H1 (cell line): ENCODE data around the gene FBXW8. TPM values are rescaled to one million over a fixed set of nuclear protein-coding genes. Genes with fewer than 3 reads are reported as not detected.

Source experiments
- CTCF ChIA-PET: fragments of 300-600 bp; sonication (Branson Sonifier 250); formaldehyde crosslinking; loops from one replicate; lab custom pipeline; 2021; ENCODE audit not compliant: partially characterized antibody; lab: Charles Lee
- POLR2A ChIA-PET: fragments of 300-600 bp; sonication (Branson Sonifier 250); formaldehyde crosslinking; loops from one replicate; lab custom pipeline; 2021; ENCODE audit warnings: inconsistent platforms; ENCODE audit not compliant: partially characterized antibody; lab: Charles Lee
- DNase-seq, 2 experiments: peaks; one replicate each; pipeline versions ENCODE4 v3.0.0 to v3.0.0-alpha.2; 2010 to 2022; ENCODE audit warnings: low spot score in 2 of 2, low read depth in 1 of 2, mixed read lengths in 1 of 2
- FAIRE-seq: peaks from 2 replicates; lab custom pipeline; 2011; peaks lifted over from hg19 to GRCh38; lab: Jason Lieb, UNC
- H2AFZ ChIP-seq: 2 replicates; pipeline ENCODE4 v1.8.1; 2012; ENCODE audit warnings: low read length, inconsistent platforms
- H2AK5ac ChIP-seq: 2 replicates; pipeline ENCODE4 v1.6.1; 2013; ENCODE audit warnings: low read depth, low read length
- H2BK120ac ChIP-seq: replicated peaks from 2 replicates; pipeline ENCODE3; 2013; ENCODE audit warnings: low read depth, low read length, inconsistent platforms
- H2BK12ac ChIP-seq: 2 replicates; pipeline ENCODE4 v1.6.1; 2013; ENCODE audit warnings: low read depth, low read length
- H2BK15ac ChIP-seq: 2 replicates; pipeline ENCODE4 v1.6.1; 2013; ENCODE audit warnings: low read length
- H2BK20ac ChIP-seq: 2 replicates; pipeline ENCODE4 v1.6.1; 2013; ENCODE audit warnings: low read length
- H2BK5ac ChIP-seq: 2 replicates; pipeline ENCODE4 v1.6.1; 2013; ENCODE audit warnings: low read depth, low read length
- H3K14ac ChIP-seq: 2 replicates; pipeline ENCODE4 v1.6.1; 2013; ENCODE audit warnings: inconsistent platforms; ENCODE audit not compliant: insufficient read length
- H3K18ac ChIP-seq: 2 replicates; pipeline ENCODE4 v1.6.1; 2013; ENCODE audit warnings: low read length; ENCODE audit errors: extremely low read depth
- H3K23ac ChIP-seq: 2 replicates; pipeline ENCODE4 v1.6.1; 2013; ENCODE audit warnings: inconsistent platforms; ENCODE audit not compliant: insufficient read length
- H3K23me2 ChIP-seq: 2 replicates; pipeline ENCODE4 v1.6.1; 2013; ENCODE audit warnings: low read depth, low read length
- H3K27ac ChIP-seq: 2 replicates; pipeline ENCODE4 v1.6.1; 2011; ENCODE audit warnings: low read depth, low read length, inconsistent platforms
- H3K27me3 ChIP-seq, 4 experiments: replicated peaks in 1 of 4; 1 replicate in 1 of 4; 2 replicates in 3 of 4; pipeline versions ENCODE4 v1.6.1 to v1.8.1; 2011 to 2013; ENCODE audit warnings: low read length in 3 of 4, mild to moderate bottlenecking in 3 of 4, inconsistent platforms in 2 of 4, mixed read lengths in 2 of 4, moderate library complexity in 1 of 4; ENCODE audit not compliant: control insufficient read depth in 3 of 4, insufficient read depth in 3 of 4; ENCODE audit errors: extremely low read depth in 1 of 4
- H3K36me3 ChIP-seq, 4 experiments: 2 replicates each; pipeline versions ENCODE4 v1.6.1 to v1.8.1; 2011 to 2013; ENCODE audit warnings: mild to moderate bottlenecking in 4 of 4, low read length in 3 of 4, moderate library complexity in 2 of 4, control low read depth in 1 of 4, inconsistent platforms in 1 of 4; ENCODE audit not compliant: insufficient read depth in 4 of 4, control insufficient read depth in 2 of 4
- H3K4ac ChIP-seq: replicated peaks from 2 replicates; pipeline ENCODE3; 2013; ENCODE audit warnings: low read length, low read depth, mixed read lengths, inconsistent platforms; ENCODE audit not compliant: insufficient read length
- H3K4me1 ChIP-seq, 4 experiments: replicated peaks in 1 of 4; 1 replicate in 1 of 4; 2 replicates in 3 of 4; pipeline versions ENCODE4 v1.6.1 to v1.8.1; 2011 to 2013; ENCODE audit warnings: low read length in 3 of 4, inconsistent platforms in 2 of 4, mixed read lengths in 1 of 4; ENCODE audit not compliant: insufficient read depth in 4 of 4, control insufficient read depth in 3 of 4
- H3K4me2 ChIP-seq, 2 experiments: 2 replicates each; pipeline versions ENCODE4 v1.6.1 to v1.8.1; 2011 to 2013; ENCODE audit warnings: low read depth in 2 of 2, low read length in 2 of 2, control low read depth in 1 of 2, inconsistent platforms in 1 of 2, mild to moderate bottlenecking in 1 of 2; ENCODE audit not compliant: insufficient read depth in 1 of 2
- H3K4me3 ChIP-seq, 4 experiments: fragments of 200-600, 300-600 bp in 1 of 4; sonication (generic), shearing (Covaris generic), sonication (Bioruptor Twin) in 1 of 4; 2 replicates each; pipeline versions ENCODE4 v1.5.1 to v1.8.1; 2011 to 2016; ENCODE audit warnings: low read length in 4 of 4, low read depth in 3 of 4, control low read depth in 2 of 4, inconsistent platforms in 2 of 4, mild to moderate bottlenecking in 2 of 4, mixed read lengths in 1 of 4, moderate library complexity in 1 of 4; ENCODE audit not compliant: insufficient read depth in 2 of 4; ENCODE audit errors: extremely low read depth in 1 of 4
- H3K56ac ChIP-seq: replicated peaks from 2 replicates; pipeline ENCODE3; 2013; ENCODE audit warnings: low read depth, mild to moderate bottlenecking, mixed read lengths, low read length, inconsistent platforms; ENCODE audit not compliant: insufficient read length
- H3K79me1 ChIP-seq: 2 replicates; pipeline ENCODE4 v1.6.1; 2013; ENCODE audit warnings: low read depth, low read length, control low read depth
- H3K79me2 ChIP-seq, 2 experiments: 2 replicates each; pipeline versions ENCODE4 v1.6.1 to v1.8.1; 2012 to 2013; ENCODE audit warnings: low read length in 2 of 2, mild to moderate bottlenecking in 2 of 2, inconsistent platforms in 1 of 2; ENCODE audit not compliant: insufficient read depth in 2 of 2, control insufficient read depth in 1 of 2
- H3K9ac ChIP-seq, 4 experiments: replicated peaks in 1 of 4; 1 replicate in 1 of 4; 2 replicates in 3 of 4; pipeline versions ENCODE4 v1.6.1 to v1.8.1; 2011 to 2013; ENCODE audit warnings: low read depth in 3 of 4, low read length in 3 of 4, control low read depth in 2 of 4, mild to moderate bottlenecking in 2 of 4, moderate library complexity in 2 of 4, inconsistent platforms in 1 of 4; ENCODE audit errors: extremely low read depth in 1 of 4
- H3K9me3 ChIP-seq, 2 experiments: 2 replicates each; pipeline versions ENCODE4 v1.6.1 to v1.8.1; 2012 to 2013; ENCODE audit warnings: mild to moderate bottlenecking in 2 of 2, moderate library complexity in 2 of 2, control low read depth in 1 of 2, inconsistent platforms in 1 of 2, low read depth in 1 of 2, low read length in 1 of 2, mixed read lengths in 1 of 2; ENCODE audit not compliant: insufficient read depth in 2 of 2
- H4K20me1 ChIP-seq, 2 experiments: replicated peaks in 1 of 2; 2 replicates each; pipeline versions ENCODE3 to v1.8.1; 2011 to 2013; ENCODE audit warnings: inconsistent platforms in 2 of 2, low read length in 2 of 2, mild to moderate bottlenecking in 1 of 2; ENCODE audit not compliant: insufficient read depth in 2 of 2, control insufficient read depth in 1 of 2
- H4K5ac ChIP-seq: 2 replicates; pipeline ENCODE4 v1.6.1; 2013; ENCODE audit warnings: low read length, low read depth, mixed read lengths, inconsistent platforms; ENCODE audit not compliant: insufficient read length
- H4K8ac ChIP-seq: 2 replicates; pipeline ENCODE4 v1.8.0; 2013; ENCODE audit warnings: mild to moderate bottlenecking, moderate library complexity, low read length, inconsistent platforms; ENCODE audit not compliant: insufficient read depth; ENCODE audit errors: extremely low read depth
- H4K91ac ChIP-seq: replicated peaks from 2 replicates; pipeline ENCODE3; 2013; ENCODE audit warnings: low read length, mixed read lengths, inconsistent platforms; ENCODE audit not compliant: insufficient read length
- ATF3 ChIP-seq: IDR thresholded peaks from 2 replicates; pipeline ENCODE4 v1.6.1; 2011; ENCODE audit warnings: low read depth, mild to moderate bottlenecking, low read length; ENCODE audit not compliant: insufficient read depth
- BCL11A ChIP-seq, 2 experiments: IDR thresholded peaks; one replicate each; pipeline ENCODE4 v1.6.1; 2011; ENCODE audit warnings: low read depth in 2 of 2, low read length in 2 of 2, mild to moderate bottlenecking in 2 of 2
- WGBS, 2 experiments: shearing (Covaris generic) in 1 of 2; methylation state at CpG; one replicate each; pipeline versions ENCODE4 v1.1.6 to v1.1.7; 2013 to 2015; ENCODE audit warnings: low lambda C conversion rate in 2 of 2, mixed read lengths in 2 of 2, inconsistent platforms in 1 of 2, low coverage in 1 of 2, missing lambda C conversion rate in 1 of 2; ENCODE audit not compliant: insufficient replicate concordance in 2 of 2, insufficient coverage in 1 of 2, insufficient read length in 1 of 2; ENCODE audit errors: extremely low coverage in 1 of 2, missing lambda C conversion rate in 1 of 2; 5-methylcytosine and 5-hydroxymethylcytosine counted together
- polyA plus RNA-seq, 7 experiments: library from polyadenylated mRNA; depleted of rRNA in 3 of 7; stranded (reverse) in 5 of 7; unstranded in 2 of 7; fragments of >200 nt in 5 of 7; fragments of 200-250 nt in 2 of 7; gene quantifications; 1 replicate in 5 of 7; 2 replicates in 1 of 7; 4 replicates in 1 of 7; pipeline versions ENCODE4 v1.2.1 to v1.2.3, GENCODE V29; 2011 to 2013; ENCODE audit warnings: missing spikeins in 2 of 7, mixed read lengths in 2 of 7
- total RNA-seq: library from RNA; stranded (reverse); fragmentation: NEBNext Ultra II Directional; extraction: Animal tissue kit (Norgen Biotek cat#: 25700); gene quantifications from 2 replicates; pipeline ENCODE4 v1.2.1, GENCODE V29; 2021

The FBXW8 gene
- total and polyA plus RNA-seq, 2 of the 8 experiments (the other 6 are each of a cell fraction or from before 2014, with no cell fraction given), result 15.8 to 16.0 TPM

GRCh38 chr12:117040496-117040895 lies 129.7 kb downstream of the FBXW8 start:
- Histone ChIP-seq H3K36me3 (no peaks in the 10 kb centered on the region), H3K23me2 (no peaks in the 10 kb centered on the region), H3K79me2 (no peaks in the 10 kb centered on the region), H2BK20ac (no peak overlapping the region), H4K20me1 (no peaks in the 10 kb centered on the region), H3K4me1 (peaks cover 2 to 7% (median 3%) of the 10 kb centered on the region in 4 experiments), H3K4ac (peak overlapping the region; percentile 17), H3K23ac (no peak overlapping the region), H3K9ac (no peak overlapping the region), H3K14ac (no peak overlapping the region), H2AFZ (no peak overlapping the region), H2BK12ac (no peak overlapping the region), H2BK15ac (no peak overlapping the region), H3K18ac (no peak overlapping the region), H3K4me3 (no peak overlapping the region), H2AK5ac (no peak overlapping the region), H3K4me2 (no peak overlapping the region), H3K27me3 (no peaks in the 10 kb centered on the region), H3K27ac (no peak overlapping the region), H3K56ac (no peak overlapping the region), H4K5ac (no peak overlapping the region), H2BK120ac (no peak overlapping the region), H4K8ac (no peak overlapping the region; the same call in 1 of the 2 replicates), H4K91ac (no peak overlapping the region), H2BK5ac (no peak overlapping the region), H3K9me3 (no peaks in the 10 kb centered on the region), H3K79me1 (no peaks in the 10 kb centered on the region)
- WGBS, 2 experiments, result 80% methylated on average over 13 of the region's 13 CpGs; no CpG with 5 or more reads in 1 of the 2 experiments
- TF ChIP-seq BCL11A (IDR thresholded peaks at IDR 0.05; ENCODE audit: low read depth in 2 of 2, low read length in 2 of 2) (no peak), ATF3 (no peak)
- ChIA-PET POLR2A (interaction anchor here (0.8 kb wide), 1 partner anchor 8 kb away, joined by 4 read pairs; no protein-coding TSS in a partner anchor), CTCF (interaction anchor here (0.9 to 3.3 kb wide), 3 partner anchors 8 to 79 kb away, joined by 3 to 12 read pairs (median 3); no protein-coding TSS in a partner anchor)
- no peak for DNase-seq
- no peak for FAIRE-seq
